Peyer's patch (tissue), 4 donors: Measurements from ENCODE around the gene IL17REL.
A peak's percentile ranks its signal among the peaks of the same experiment; 100 is the strongest.

Source experiments
- POLR2A ChIP-seq, 2 donors: fragments of 450-650 bp; IDR thresholded peaks; one replicate each; pipeline ENCODE4 v1.5.1; 2017; ENCODE audit warnings: antibody characterized with exemption in 2 of 2, mild to moderate bottlenecking in 2 of 2, moderate library complexity in 2 of 2
- TF ChIP-seq, protein P1 (sequence below), 6 experiments: fragments of 450-650 bp in 4 of 6; fragments of 200-600 bp in 2 of 6; sonication (generic) in 1 of 6; IDR thresholded peaks; one replicate each; pipeline ENCODE4 v1.5.1; 2017 to 2019; ENCODE audit warnings: antibody characterized with exemption in 6 of 6, mild to moderate bottlenecking in 3 of 6, moderate library complexity in 1 of 6

DNA sequence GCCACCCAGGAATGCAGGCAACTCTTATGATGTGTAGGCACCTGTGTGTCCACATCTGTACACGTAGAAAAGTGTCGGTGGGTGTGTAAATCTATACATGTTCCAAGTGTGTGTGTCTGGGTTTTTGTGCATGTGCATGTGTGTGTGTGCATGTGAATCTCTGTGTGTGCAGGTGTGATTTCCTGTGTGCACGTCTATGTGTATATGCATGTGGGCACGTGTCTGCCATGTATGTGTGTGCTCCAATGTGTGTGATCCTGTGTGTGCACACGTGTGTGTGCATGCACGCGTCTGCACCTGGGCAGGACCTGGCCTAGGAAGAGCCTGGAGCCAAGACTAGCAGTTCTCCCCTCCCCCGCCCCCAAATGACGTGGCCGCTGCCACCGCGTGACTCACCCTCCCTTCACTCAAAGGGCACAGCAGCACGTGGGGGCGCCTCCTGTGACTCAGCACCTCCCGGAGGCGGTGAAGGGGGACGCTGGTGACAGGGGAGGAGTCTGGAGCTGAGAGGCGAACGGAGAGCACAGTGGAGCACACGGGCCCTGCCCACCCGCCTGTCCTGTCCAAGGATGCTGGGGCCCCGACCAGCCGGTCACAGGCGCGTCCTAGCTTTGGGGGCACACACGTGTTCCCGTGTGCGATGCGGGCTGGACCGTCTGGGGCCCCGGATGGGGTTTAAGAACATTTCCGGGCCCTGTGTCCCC, 41.9 kb downstream of the IL17REL start:
- TF ChIP-seq, protein P1, sequence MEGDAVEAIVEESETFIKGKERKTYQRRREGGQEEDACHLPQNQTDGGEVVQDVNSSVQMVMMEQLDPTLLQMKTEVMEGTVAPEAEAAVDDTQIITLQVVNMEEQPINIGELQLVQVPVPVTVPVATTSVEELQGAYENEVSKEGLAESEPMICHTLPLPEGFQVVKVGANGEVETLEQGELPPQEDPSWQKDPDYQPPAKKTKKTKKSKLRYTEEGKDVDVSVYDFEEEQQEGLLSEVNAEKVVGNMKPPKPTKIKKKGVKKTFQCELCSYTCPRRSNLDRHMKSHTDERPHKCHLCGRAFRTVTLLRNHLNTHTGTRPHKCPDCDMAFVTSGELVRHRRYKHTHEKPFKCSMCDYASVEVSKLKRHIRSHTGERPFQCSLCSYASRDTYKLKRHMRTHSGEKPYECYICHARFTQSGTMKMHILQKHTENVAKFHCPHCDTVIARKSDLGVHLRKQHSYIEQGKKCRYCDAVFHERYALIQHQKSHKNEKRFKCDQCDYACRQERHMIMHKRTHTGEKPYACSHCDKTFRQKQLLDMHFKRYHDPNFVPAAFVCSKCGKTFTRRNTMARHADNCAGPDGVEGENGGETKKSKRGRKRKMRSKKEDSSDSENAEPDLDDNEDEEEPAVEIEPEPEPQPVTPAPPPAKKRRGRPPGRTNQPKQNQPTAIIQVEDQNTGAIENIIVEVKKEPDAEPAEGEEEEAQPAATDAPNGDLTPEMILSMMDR (IDR thresholded peaks at IDR 0.05), result peak in 2 of 6 experiments; percentile 3 to 4
- peak; percentile 96 to 97 for TF ChIP-seq POLR2A (IDR thresholded peaks at IDR 0.05)
